ENCODE measurements around the gene TRAFD1.

Gene TRAFD1

GRCh38 chr12:112161711-112162110 is 36.4 kb downstream of the TRAFD1 start:
- in situ Hi-C loops (cut with HindIII; ENCODE audit: low pct_ligation_motif_present, low sequenced_read_pairs), result no loop called here
- no peak for DNase-seq
- no peak for TF ChIP-seq CTCF (IDR thresholded peaks at IDR 0.05; ENCODE audit: low read depth, low read length, missing control alignments)
- H3K4me3 ChIP-seq (ENCODE audit: low read depth, low read length), result no peak overlapping the region
- H3K27me3 ChIP-seq (replicated peaks), result no peaks in the 10 kb centered on the region
- no peak overlapping the region for H3K27ac ChIP-seq
- H3K36me3 ChIP-seq (replicated peaks), result peaks cover 23% of the 10 kb centered on the region

GRCh38 chr12:112162241-112162790 is 37.0 kb downstream of the TRAFD1 start:
- no peak for TF ChIP-seq CTCF (IDR thresholded peaks at IDR 0.05; ENCODE audit: low read depth, low read length, missing control alignments)
- DNase-seq, result no peak
- no peak overlapping the region for H3K27ac ChIP-seq
- no peak overlapping the region for H3K4me3 ChIP-seq (ENCODE audit: low read depth, low read length)
- H3K36me3 ChIP-seq (replicated peaks), result peaks cover 23% of the 10 kb centered on the region
- in situ Hi-C loops (cut with HindIII; ENCODE audit: low pct_ligation_motif_present, low sequenced_read_pairs), result no loop called here
- no peaks in the 10 kb centered on the region for H3K27me3 ChIP-seq (replicated peaks)

- Histone ChIP-seq H3K27ac (no peak overlapping the region), H3K36me3 (replicated peaks) (peaks cover 17% of the 10 kb centered on the region), H3K4me3 (ENCODE audit: low read depth, low read length) (no peak overlapping the region), H3K27me3 (replicated peaks) (no peaks in the 10 kb centered on the region)
- in situ Hi-C loops (cut with HindIII; ENCODE audit: low pct_ligation_motif_present, low sequenced_read_pairs), result no loop called here
- TF ChIP-seq CTCF (IDR thresholded peaks at IDR 0.05; ENCODE audit: low read depth, low read length, missing control alignments), result no peak
- DNase-seq, result no peak
Measured at GRCh38 chr12:112163056-112163455, 37.7 kb downstream of the TRAFD1 start.

- Histone ChIP-seq H3K36me3 (replicated peaks) (peaks cover 14% of the 10 kb centered on the region), H3K27ac (no peak overlapping the region), H3K4me3 (ENCODE audit: low read depth, low read length) (no peak overlapping the region), H3K27me3 (replicated peaks) (no peaks in the 10 kb centered on the region)
- DNase-seq, result no peak
- in situ Hi-C loops (cut with HindIII; ENCODE audit: low pct_ligation_motif_present, low sequenced_read_pairs), result no loop called here
- TF ChIP-seq CTCF (IDR thresholded peaks at IDR 0.05; ENCODE audit: low read depth, low read length, missing control alignments), result no peak
Measured at GRCh38 chr12:112163471-112163991, 38.2 kb downstream of the TRAFD1 start.

- no peak overlapping the region for H3K4me3 ChIP-seq (ENCODE audit: low read depth, low read length)
- peaks cover 8% of the 10 kb centered on the region for H3K36me3 ChIP-seq (replicated peaks)
- H3K27me3 ChIP-seq (replicated peaks), result no peaks in the 10 kb centered on the region
- TF ChIP-seq CTCF (IDR thresholded peaks at IDR 0.05; ENCODE audit: low read depth, low read length, missing control alignments), result no peak
- in situ Hi-C loops (cut with HindIII; ENCODE audit: low pct_ligation_motif_present, low sequenced_read_pairs), result no loop called here
- no peak for DNase-seq
- H3K27ac ChIP-seq, result no peak overlapping the region
Measured at GRCh38 chr12:112164011-112164660, 38.8 kb downstream of the TRAFD1 start.

Measured in brain microvascular endothelial cell (primary cell).